Endodermal cell (in vitro differentiated cells): ENCODE data around the gene STX12. TPM values are rescaled to one million over a fixed set of nuclear protein-coding genes. Genes with fewer than 3 reads are reported as not detected.

ENCODE experiments used
- DNase-seq: peaks from one replicate; pipeline ENCODE4 v3.0.0-alpha.2; 2017
- H3K27ac ChIP-seq: 2 replicates; pipeline ENCODE4 v1.5.1; 2013; ENCODE audit warnings: mild to moderate bottlenecking, low read depth, low read length, moderate library complexity
- H3K27me3 ChIP-seq: 2 replicates; pipeline ENCODE4 v1.6.1; 2013; ENCODE audit warnings: mild to moderate bottlenecking, low read length, moderate library complexity; ENCODE audit not compliant: insufficient read depth, control insufficient read depth, poor library complexity, severe bottlenecking
- H3K36me3 ChIP-seq: 2 replicates; pipeline ENCODE4 v1.7.0; 2013; ENCODE audit warnings: mild to moderate bottlenecking, low read length, moderate library complexity; ENCODE audit not compliant: control insufficient read depth, insufficient read depth
- H3K4me1 ChIP-seq: one replicate; pipeline ENCODE4 v1.7.0; 2013; ENCODE audit warnings: low read length; ENCODE audit not compliant: control insufficient read depth, insufficient read depth
- H3K4me3 ChIP-seq: 2 replicates; pipeline ENCODE4 v1.5.1; 2013; ENCODE audit warnings: mild to moderate bottlenecking, low read length, moderate library complexity
- H3K9ac ChIP-seq: 2 replicates; pipeline ENCODE4 v1.6.1; 2013; ENCODE audit warnings: mild to moderate bottlenecking, low read length, moderate library complexity; ENCODE audit not compliant: poor library complexity, severe bottlenecking; ENCODE audit errors: extremely low read depth
- H3K9me3 ChIP-seq: 2 replicates; pipeline ENCODE4 v1.6.1; 2013; ENCODE audit warnings: mild to moderate bottlenecking, low read length, moderate library complexity; ENCODE audit not compliant: control insufficient read depth
- H3K27ac Mint-ChIP-seq: 2 replicates; pipeline ENCODE4 v1.8.0; 2020; ENCODE audit warnings: mixed read lengths
- H3K27me3 Mint-ChIP-seq: 2 replicates; pipeline ENCODE4 v1.8.0; 2021; ENCODE audit warnings: mild to moderate bottlenecking, mixed read lengths; ENCODE audit not compliant: insufficient read depth
- H3K36me3 Mint-ChIP-seq: 2 replicates; pipeline ENCODE4 v1.8.0; 2020; ENCODE audit warnings: low read depth, mixed read lengths
- H3K4me1 Mint-ChIP-seq: 2 replicates; pipeline ENCODE4 v1.8.0; 2020; ENCODE audit warnings: mixed read lengths
- H3K4me3 Mint-ChIP-seq: 2 replicates; pipeline ENCODE4 v1.8.0; 2020; ENCODE audit warnings: mild to moderate bottlenecking, moderate library complexity, mixed read lengths
- H3K9me3 Mint-ChIP-seq: 2 replicates; pipeline ENCODE4 v1.8.0; 2020; ENCODE audit warnings: mild to moderate bottlenecking, mixed read lengths
- CTCF ChIP-seq: fragments of 200-600 bp; sonication (generic); conservative IDR thresholded peaks from 2 replicates; pipeline ENCODE4 v1.5.0; 2021; ENCODE audit warnings: antibody characterized with exemption, mild to moderate bottlenecking
- WGBS, 2 experiments: methylation state at CpG; one replicate each; pipeline versions ENCODE4 v1.1.5 to v1.1.7; 2013; ENCODE audit warnings: missing lambda C conversion rate in 2 of 2, mixed read lengths in 1 of 2; ENCODE audit not compliant: insufficient coverage in 1 of 2, insufficient read length in 1 of 2; 5-methylcytosine and 5-hydroxymethylcytosine counted together
- total RNA-seq, 2 donors: library from RNA; stranded (reverse); fragmentation: NEBNext Ultra II Directional in 1 of 2; extraction: Animal tissue kit (Norgen Biotek cat#: 25700) in 1 of 2; gene quantifications; 2 replicates in 1 of 2; 3 replicates in 1 of 2; pipeline ENCODE4 v1.2.1, GENCODE V29; 2021

The STX12 gene
- total RNA-seq, 2 donors from 2014 or later = 19.5 to 23.3 TPM

- no peak for DNase-seq
- H3K27me3 Mint-ChIP-seq = no peaks in the 10 kb centered on the region
- H3K4me3 Mint-ChIP-seq = no peak overlapping the region
- no peak for TF ChIP-seq CTCF
- H3K4me3 ChIP-seq = no peak overlapping the region
- 86% methylated on average over 1 of the region's 1 CpG; no CpG with 5 or more reads in 1 of the 2 experiments for whole genome bisulfite sequencing, 2 experiments
- H3K4me1 ChIP-seq = no peaks in the 10 kb centered on the region
- no peak overlapping the region for H3K27ac Mint-ChIP-seq
- no peak overlapping the region for H3K27ac ChIP-seq
- H3K27me3 ChIP-seq = no peaks in the 10 kb centered on the region
- no peak overlapping the region for H3K9ac ChIP-seq
- peaks cover 41% of the 10 kb centered on the region for H3K36me3 Mint-ChIP-seq
- H3K36me3 ChIP-seq = peaks cover 63% of the 10 kb centered on the region
- H3K9me3 ChIP-seq = no peaks in the 10 kb centered on the region
- H3K4me1 Mint-ChIP-seq = no peaks in the 10 kb centered on the region
- no peaks in the 10 kb centered on the region for H3K9me3 Mint-ChIP-seq
Observed at GRCh38 chr1:27809883-27810282, 36.9 kb downstream of the STX12 start.

- H3K9ac ChIP-seq = no peak overlapping the region
- WGBS, 2 experiments = 93 to 100% methylated on average over 4 to 6 of the region's 6 CpGs
- H3K4me3 ChIP-seq = no peak overlapping the region
- TF ChIP-seq CTCF = no peak
- no peaks in the 10 kb centered on the region for H3K27me3 ChIP-seq
- H3K27me3 Mint-ChIP-seq = no peaks in the 10 kb centered on the region
- H3K9me3 ChIP-seq = no peaks in the 10 kb centered on the region
- no peak for DNase-seq
- H3K36me3 ChIP-seq = peaks cover 52% of the 10 kb centered on the region
- no peaks in the 10 kb centered on the region for H3K9me3 Mint-ChIP-seq
- no peaks in the 10 kb centered on the region for H3K4me1 ChIP-seq
- peak overlapping the region; percentile 22 for H3K27ac Mint-ChIP-seq
- H3K36me3 Mint-ChIP-seq = peaks cover 25% of the 10 kb centered on the region
- H3K4me1 Mint-ChIP-seq = peaks cover 3% of the 10 kb centered on the region
- no peak overlapping the region for H3K4me3 Mint-ChIP-seq
- H3K27ac ChIP-seq = no peak overlapping the region
Observed at GRCh38 chr1:27811741-27812500, 38.9 kb downstream of the STX12 start.

GRCh38 chr1:27816921-27817630 is 44.1 kb downstream of the STX12 start:
- WGBS, 2 experiments = 57 to 70% methylated on average over 1 to 2 of the region's 2 CpGs
- H3K27ac ChIP-seq = peak overlapping the region; percentile 61
- H3K27ac Mint-ChIP-seq = peak overlapping the region; percentile 95

More at GRCh38 chr1:27816921-27817630, 44.1 kb downstream of the STX12 start:
- peaks cover 72% of the 10 kb centered on the region for H3K36me3 ChIP-seq
- Mint-ChIP-seq H3K27me3 (no peaks in the 10 kb centered on the region), H3K36me3 (peaks cover 26% of the 10 kb centered on the region), H3K9me3 (no peaks in the 10 kb centered on the region), H3K4me1 (peaks cover 12% of the 10 kb centered on the region), H3K4me3 (peak overlapping the region; percentile 16)
- no peaks in the 10 kb centered on the region for H3K9me3 ChIP-seq
- peak overlapping the region; percentile 74 for H3K4me3 ChIP-seq
- peak; percentile 56 for DNase-seq
- peaks cover 3% of the 10 kb centered on the region for H3K4me1 ChIP-seq
- no peak for TF ChIP-seq CTCF
- H3K27me3 ChIP-seq = no peaks in the 10 kb centered on the region
- H3K9ac ChIP-seq = peak overlapping the region; percentile 65
